ENCODE data around the gene TAF3. TPM values are rescaled to one million over a fixed set of nuclear protein-coding genes. Genes with fewer than 3 reads are reported as not detected.

The TAF3 gene
- total RNA-seq, 1 experiment from 2014 or later: 5.5 TPM

GRCh38 chr10:7953447-7953846 lies 135.1 kb downstream of the TAF3 start:
- no peaks in the 10 kb centered on the region for H3K27me3 ChIP-seq (ENCODE audit: control insufficient read depth, insufficient read depth, low read length)
- TF ChIP-seq REST (IDR thresholded peaks at IDR 0.05; ENCODE audit: insufficient read depth in 1 of 2, low read depth in 2 of 2, low read length in 1 of 2): no peak
- TF ChIP-seq TCF7L2 (IDR thresholded peaks at IDR 0.05; ENCODE audit: low read depth, low read length): no peak
- TF ChIP-seq CTCF (IDR thresholded peaks at IDR 0.05): no peak
- no peak for TF ChIP-seq SIN3A (IDR thresholded peaks at IDR 0.05; ENCODE audit: borderline replicate concordance, insufficient read depth, low read depth, low read length)
- TF ChIP-seq POLR2AphosphoS5 (IDR thresholded peaks at IDR 0.05; ENCODE audit: low read depth, low read length): no peak
- no peak overlapping the region for H3K27ac ChIP-seq (ENCODE audit: low read length)
- no peaks in the 10 kb centered on the region for H3K36me3 ChIP-seq (ENCODE audit: control insufficient read depth, insufficient read depth, low read length)
- ChIA-PET POLR2A (no interaction called here), CTCF (no interaction called here)
- ATAC-seq: no peak
- no TSS peak for BruUV-seq (replicated peaks)
- H3K4me3 ChIP-seq (ENCODE audit: low read depth in 2 of 2, low read length in 2 of 2): no peak overlapping the region
- in situ Hi-C loops (cut with HindIII; ENCODE audit: low pct_unique_long_range_greater_than_20kb, low sequenced_read_pairs): no loop called here
- H3K4me1 ChIP-seq (ENCODE audit: control insufficient read depth, insufficient read depth, low read length): no peaks in the 10 kb centered on the region
- H3K9me3 ChIP-seq (ENCODE audit: control insufficient read depth, insufficient read depth, low read depth, low read length): no peaks in the 10 kb centered on the region
- DNase-seq (ENCODE audit: low read depth, low spot score): no peak
- intact Hi-C loops (cut with micrococcal nuclease; ENCODE audit: unreplicated experiment): no loop called here

- CTCF ChIA-PET: no interaction called here
- ATAC-seq (no peak), DNase-seq (ENCODE audit: low read depth, low spot score) (no peak)
- TF ChIP-seq REST (IDR thresholded peaks at IDR 0.05; ENCODE audit: insufficient read depth in 1 of 2, low read depth in 2 of 2, low read length in 1 of 2) (no peak), SIN3A (IDR thresholded peaks at IDR 0.05; ENCODE audit: borderline replicate concordance, insufficient read depth, low read depth, low read length) (no peak), TCF7L2 (IDR thresholded peaks at IDR 0.05; ENCODE audit: low read depth, low read length) (no peak), CTCF (IDR thresholded peaks at IDR 0.05) (no peak), POLR2AphosphoS5 (IDR thresholded peaks at IDR 0.05; ENCODE audit: low read depth, low read length) (no peak)
- H3K4me1 ChIP-seq (ENCODE audit: control insufficient read depth, insufficient read depth, low read length): no peaks in the 10 kb centered on the region
- intact Hi-C loops (cut with micrococcal nuclease; ENCODE audit: unreplicated experiment): no loop called here
- H3K36me3 ChIP-seq (ENCODE audit: control insufficient read depth, insufficient read depth, low read length): no peaks in the 10 kb centered on the region
- no peaks in the 10 kb centered on the region for H3K9me3 ChIP-seq (ENCODE audit: control insufficient read depth, insufficient read depth, low read depth, low read length)
- in situ Hi-C loops (cut with HindIII; ENCODE audit: low pct_unique_long_range_greater_than_20kb, low sequenced_read_pairs): no loop called here
- H3K27ac ChIP-seq (ENCODE audit: low read length): no peak overlapping the region
- no peak overlapping the region for H3K4me3 ChIP-seq (ENCODE audit: low read depth in 2 of 2, low read length in 2 of 2)
- POLR2A ChIA-PET: no interaction called here
- no peaks in the 10 kb centered on the region for H3K27me3 ChIP-seq (ENCODE audit: control insufficient read depth, insufficient read depth, low read length)
- no TSS peak for BruUV-seq (replicated peaks)
Observed at GRCh38 chr10:7955446-7955845, 137.1 kb downstream of the TAF3 start.

Measured in Panc1 (cell line).